Suppressor macrophage (primary cell): ENCODE data around the gene VTI1A.
A peak's percentile ranks its signal among the peaks of the same experiment; 100 is the strongest.
"Not testable (repeated sequence)": the region's sequence is repeated elsewhere in the genome, so short reads cannot be mapped to it uniquely, and the experiment has no call there.

Source experiments
- DNase-seq, 4 experiments: peaks; one replicate each; pipeline ENCODE4 v3.0.0-alpha.2; 2020 to 2022

The VTI1A gene

DNA sequence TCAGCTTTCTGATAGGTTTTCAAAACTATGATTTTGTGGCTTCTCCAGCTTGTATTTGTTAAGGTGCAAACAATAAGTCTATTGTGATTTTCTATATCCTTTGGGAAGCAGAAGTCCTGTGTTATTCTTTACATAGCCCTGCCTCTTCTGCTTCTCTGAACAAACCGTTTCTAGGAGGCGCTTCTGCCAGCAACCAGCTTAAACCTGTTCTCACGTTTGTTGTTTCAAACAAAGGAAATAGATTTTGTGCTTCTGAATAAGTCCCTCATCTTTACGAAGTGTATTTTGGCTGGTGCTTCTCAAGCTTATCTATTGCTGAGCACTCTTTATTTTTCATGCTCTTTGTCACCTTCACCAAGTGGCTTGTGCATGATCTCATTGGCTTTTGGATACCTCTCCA, 61.0 kb downstream of the VTI1A start:
- DNase-seq, result no peak

DNA sequence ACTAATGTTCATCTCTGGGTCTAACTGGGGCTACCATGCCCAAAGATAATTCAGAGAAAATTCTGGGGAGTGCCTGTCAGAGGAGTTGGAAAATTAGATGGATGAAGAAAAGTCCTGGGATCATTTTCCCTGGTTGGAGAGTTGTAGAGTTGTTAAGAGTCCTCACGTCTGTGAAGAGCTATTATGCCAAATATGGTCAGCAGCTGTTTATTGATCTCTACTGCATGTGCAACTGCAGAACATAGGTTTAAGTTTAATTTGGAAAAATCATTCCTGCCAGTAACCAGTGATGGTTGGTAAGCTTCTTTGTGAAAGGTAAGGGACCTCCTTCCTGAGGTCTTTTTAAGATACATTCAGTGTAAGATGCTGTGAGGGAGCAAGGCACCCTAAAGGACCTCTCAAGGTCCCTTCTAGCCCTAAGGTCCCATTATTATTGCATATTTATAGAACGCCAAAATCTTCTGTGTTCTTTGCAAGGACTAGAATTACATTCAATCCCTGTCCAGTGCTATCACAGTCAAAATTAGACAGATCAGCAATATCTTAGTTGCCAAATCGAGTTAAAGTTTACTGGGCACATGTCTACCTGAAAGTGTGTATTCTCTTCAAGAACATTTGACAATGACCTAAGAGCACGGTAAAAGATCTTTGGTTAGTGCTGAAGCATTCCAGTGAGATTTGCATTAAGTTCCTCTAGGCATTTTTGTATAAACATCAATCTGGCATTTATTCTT, 62.7 kb downstream of the VTI1A start:
- DNase-seq, result no peak

DNA sequence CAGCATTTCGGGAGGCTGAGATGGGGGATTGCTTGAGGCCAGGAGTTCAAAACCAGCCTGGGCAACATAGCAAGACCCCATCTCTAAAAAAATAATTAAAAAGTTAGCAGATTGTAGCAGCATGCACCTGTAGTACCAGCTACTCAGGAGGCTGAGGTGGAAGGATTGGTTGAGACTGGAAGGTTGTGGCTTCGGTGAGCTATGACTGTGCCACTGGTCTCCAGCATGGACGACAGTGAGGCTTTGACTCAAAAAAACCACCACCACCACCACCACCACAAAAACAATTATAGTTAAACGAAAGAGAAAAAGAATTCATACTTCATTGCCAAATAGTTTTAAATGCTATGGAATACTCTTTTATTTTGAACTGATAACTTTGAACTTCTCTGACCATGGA, 63.4 kb downstream of the VTI1A start:
- DNase-seq, result no peak

DNA sequence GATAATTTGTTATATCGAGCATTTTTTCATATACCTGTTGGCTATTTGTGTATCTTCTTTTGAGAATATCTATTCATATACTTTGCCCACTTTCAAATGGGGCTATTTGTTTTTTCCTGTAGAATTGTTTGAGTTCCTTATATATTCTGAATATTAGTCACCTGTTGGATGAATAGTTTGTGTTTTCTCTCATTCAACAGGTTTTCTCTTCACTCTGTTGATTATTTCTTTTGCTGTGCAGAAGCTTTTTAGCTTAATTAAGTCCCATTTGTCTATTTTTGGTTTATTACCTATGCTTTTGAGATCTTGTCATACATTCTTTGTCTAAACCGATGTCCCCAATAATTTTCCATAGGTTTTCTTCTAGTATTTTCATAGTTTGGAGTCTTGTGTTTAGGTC, 65.3 kb downstream of the VTI1A start:
- DNase-seq, result no peak

DNA sequence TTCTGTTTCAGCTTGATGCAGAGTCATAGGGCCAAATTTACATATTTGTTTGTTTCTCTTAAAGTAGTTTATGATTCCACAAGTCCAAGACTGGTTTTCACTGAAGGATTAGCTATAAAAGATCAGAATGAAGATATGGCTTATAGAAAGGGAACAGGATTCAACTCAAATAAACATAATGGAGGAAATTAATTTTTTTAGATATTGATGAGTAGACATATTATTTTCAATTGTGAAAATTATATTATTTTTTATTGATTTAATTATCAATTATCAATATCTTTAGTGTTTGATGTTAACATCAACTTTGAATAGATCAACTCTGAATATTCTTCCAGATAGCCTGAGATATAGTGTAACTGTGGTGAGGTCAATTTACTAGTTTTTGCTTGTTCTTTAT, 68.1 kb downstream of the VTI1A start:
- no peak for DNase-seq

DNA sequence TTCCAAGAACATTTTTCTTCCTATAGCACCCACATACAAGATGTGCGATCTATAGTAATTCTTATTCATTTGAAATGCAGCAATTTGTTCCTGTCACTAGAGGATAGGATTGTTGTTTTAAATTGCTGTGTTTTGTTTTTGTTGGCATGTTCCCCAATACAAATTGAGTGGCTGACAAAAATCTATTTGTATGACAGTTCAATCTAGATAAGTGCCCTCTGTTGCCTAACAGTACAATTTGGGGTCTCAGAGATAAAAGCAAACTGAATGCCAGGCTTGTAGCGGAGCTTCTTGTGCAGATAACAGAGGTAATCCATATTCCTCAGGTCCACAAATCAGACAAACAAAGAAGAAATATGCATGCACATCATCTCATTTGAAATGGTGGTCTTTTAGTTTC, 68.8 kb downstream of the VTI1A start:
- no peak for DNase-seq

DNA sequence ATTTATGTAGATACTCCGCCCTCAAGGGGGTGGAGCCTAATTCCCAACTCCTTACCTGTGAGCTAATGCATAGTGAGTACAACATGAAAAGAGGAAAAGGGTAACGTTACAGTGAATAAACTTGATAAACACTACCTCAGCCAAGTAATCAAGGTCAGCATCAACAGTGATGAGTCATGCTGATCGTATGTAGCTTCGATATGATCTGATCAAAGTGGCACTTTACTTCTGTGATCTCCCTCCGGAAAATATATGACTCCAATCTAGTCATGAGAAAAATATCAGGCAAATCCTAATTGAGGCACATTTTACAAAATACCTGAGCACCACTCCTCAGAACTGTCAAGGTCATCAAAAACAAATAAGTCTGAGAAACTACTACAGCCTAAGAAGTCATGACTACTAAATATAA, 70.4 kb downstream of the VTI1A start:
- no peak for DNase-seq

DNA sequence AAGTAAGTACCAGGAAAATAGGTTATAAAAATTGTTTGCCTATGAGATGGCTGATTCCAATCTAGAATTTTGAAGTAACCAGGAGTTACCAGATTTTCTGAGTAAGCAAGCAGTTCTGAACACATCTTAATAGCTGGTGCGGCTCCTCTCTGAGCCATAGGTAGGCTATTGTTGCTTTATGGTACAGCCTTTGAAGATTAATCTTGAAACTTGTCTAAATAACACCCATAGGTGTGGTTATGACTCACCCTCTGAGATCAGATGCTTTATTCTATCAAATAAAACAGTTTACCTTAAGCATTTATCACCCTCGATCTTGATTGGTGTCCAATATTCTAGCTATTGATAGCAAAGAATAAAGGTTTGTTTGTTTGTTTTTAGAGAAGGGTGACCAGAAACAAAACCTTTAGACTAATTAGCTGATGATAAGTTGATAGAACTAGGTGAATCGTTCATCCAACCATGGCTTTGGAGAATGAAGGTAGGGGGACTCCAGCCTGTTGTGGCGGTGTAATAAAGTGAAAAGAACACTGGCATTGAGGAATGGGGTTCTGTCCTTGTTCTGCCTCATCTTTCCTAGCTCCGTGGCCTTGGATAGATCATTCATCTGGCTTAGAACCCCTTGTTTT, 72.2 kb downstream of the VTI1A start:
- no peak for DNase-seq

DNA sequence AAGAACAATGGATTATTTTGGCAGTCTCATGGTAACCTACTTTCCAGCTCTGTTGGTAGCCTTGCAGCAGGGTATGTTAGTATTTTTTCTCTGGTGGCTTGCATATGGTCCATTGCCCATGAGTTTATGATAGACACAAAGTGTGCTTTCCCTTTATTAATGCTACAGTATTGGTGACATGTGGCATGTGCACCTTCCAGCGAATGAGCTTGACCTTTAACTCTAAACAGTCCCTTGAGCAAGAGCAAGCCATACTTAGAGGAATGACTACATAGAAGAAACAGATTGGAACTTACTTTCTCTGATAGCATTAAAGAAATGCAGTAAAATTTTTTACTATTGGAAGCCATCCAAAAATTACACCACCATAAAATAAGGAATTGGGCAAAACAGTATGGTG, 73.9 kb downstream of the VTI1A start:
- DNase-seq, result peak in 1 of 4 experiments; percentile 3

DNA sequence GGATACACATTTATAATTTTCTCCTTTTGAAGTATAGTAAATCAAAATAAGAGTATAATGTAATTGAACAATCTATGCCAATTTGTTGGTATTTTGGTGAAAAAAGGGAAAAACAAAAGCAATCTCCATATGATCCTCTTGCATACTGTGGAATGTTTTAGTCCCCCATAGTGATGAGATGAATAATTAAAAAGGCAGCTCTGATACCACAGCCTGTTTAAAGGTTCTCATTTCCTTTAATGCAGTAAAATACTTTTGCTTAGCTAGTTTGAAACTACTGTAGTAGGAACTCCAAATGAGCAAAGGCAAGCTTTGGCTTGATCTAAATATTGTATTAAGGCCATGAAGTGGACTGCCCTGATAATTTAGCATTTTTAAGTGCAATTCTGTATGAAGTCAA, 77.6 kb downstream of the VTI1A start:
- DNase-seq, result no peak

DNA sequence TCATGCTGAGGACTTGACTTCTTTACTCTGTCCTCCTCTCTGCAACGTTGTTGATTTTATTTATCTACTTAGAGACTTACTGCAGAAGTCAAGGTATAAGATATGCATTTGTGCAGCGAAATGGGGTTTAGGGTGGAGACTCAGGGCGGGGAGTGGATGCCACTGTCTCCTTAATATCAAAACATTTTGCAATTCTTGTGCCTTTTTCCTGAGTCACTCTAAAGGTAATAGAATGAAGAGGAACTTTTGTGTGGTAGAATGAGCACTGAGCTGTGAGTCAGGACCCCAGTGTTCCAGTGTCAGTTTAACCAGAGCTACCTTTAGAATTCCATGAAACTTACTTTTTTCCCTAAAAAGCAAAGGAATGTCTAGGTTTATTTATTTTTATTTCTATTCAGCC, 78.2 kb downstream of the VTI1A start:
- DNase-seq, result no peak

DNA sequence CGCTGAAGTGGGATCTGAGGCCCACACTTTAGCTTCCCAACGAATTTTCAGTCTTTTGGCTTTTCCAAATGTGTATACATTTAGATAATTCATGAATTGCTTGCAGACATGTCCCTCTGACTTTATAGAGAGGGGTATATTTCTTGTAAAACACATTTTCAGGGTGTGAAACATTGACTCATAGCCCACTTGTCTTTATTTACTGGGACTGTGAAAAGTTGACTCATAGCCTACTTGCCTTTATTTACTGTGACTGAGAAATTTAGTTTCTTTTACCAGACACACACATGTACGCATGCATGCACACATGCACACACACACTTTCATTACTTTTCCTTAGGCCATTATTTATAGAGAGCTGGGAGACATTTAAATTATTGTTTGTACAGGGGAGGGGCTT, 79.1 kb downstream of the VTI1A start:
- no peak for DNase-seq

DNA sequence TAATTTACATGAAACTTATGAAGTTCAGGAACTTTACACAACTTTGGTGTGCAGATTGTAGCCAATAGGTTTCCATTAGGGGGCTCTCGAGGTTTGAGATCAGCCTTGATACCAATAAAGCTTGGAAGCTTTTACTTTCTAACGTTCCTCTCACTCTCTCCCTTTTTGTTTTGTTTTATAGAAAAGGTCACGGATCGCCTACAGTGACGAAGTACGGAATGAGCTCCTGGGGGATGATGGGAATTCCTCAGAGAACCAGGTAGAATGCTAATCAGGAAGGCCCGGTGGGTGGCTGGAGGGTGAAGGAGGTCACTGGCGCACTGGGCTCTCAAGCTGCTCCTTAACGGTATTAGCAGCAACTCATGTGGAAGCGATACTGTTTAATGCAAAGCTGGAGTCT, 79.9 kb downstream of the VTI1A start:
- DNase-seq, result no peak

DNA sequence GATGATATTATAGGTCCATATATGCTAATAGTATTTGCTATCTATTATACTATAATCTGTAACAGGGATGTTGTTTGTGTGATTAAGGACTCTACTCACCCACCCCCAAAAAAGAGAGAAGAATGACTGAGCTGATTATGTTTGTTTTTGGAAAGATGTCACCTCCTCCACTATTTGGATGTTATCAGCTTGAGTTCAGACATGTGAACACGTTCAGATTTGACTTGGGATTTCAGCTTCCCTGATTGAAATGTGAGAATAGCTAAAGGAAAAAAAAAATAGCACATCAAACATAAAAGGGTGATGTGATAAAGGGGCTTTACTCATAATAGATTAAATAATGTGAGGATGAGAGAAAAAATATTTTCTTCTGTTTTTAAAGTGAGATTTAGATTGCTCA, 81.2 kb downstream of the VTI1A start:
- DNase-seq, result no peak

DNA sequence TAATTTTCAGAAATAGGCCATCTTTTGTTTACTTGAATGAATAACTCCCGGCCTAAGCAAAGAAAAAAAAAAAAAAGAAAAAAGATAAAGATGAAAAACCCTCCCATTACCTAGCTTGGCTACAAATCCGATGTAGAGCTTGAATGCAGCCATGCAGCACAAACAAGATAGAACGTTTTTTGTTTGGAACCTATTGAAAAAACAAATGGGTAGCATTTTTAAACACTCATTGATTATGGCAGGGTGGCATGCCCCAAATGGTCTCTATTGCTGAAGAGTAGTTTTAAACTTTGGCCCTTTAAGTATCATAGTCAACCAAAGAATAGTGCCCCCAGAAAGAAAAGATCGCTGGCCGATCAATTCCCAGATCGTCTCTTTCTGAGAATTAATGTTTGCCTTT, 84.4 kb downstream of the VTI1A start:
- DNase-seq, result no peak

DNA sequence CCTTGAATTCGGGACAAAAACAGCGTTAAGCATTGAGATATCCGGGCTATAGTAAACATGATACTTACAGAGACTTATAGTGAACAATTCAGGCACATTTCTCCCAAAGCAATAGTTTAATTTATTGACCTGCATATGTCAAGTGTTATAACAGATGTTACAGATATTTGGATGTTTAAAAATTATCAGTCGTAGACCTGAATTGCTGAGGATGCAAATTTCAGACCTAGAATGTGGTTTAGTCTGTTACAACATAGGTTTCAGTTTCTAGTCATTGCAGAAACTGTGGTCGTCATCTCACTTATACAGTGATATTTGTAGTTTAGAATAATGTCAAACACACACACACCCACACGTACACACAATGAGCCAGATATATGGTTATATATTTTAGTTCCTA, 85.2 kb downstream of the VTI1A start:
- peak; percentile 9 to 73 (median 39) for DNase-seq

DNA sequence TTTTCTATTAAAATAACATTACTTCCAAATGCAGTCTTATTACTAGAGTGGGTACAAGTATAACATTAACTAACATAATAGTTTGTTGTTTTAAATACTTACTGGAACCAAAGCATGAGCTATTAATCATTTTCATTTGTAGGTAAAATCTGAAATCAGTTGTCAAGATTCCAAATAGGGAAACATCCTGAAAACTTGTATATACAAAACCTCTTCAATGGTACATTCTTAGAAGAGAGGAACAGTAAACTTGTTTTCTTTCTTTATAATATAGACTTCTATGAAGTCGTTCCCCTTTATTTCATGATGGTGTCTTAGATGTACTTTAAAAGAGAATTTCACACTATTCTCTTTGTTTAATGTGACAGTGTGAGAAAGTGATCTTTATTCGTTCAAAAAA, 85.9 kb downstream of the VTI1A start:
- no peak for DNase-seq

DNA sequence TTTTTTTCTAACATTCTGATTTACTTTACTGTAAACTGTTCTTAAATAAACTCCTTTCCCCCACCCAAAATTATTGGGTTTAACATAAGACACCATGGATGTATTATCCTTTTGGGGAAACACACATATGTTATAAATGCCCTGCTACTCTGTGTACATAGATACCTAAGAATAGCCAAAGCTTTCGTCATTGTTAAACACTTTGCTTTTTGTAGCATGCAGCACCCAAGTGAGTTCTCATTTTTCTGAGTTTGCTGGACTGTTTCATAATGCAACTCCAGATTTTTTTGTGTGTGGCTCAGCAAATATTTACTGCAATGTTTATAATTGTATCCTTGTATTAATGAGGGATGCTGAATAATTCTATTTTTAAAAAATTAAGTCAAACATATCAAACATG, 86.9 kb downstream of the VTI1A start:
- peak in 3 of 4 experiments; percentile 16 to 55 (median 42) for DNase-seq

DNA sequence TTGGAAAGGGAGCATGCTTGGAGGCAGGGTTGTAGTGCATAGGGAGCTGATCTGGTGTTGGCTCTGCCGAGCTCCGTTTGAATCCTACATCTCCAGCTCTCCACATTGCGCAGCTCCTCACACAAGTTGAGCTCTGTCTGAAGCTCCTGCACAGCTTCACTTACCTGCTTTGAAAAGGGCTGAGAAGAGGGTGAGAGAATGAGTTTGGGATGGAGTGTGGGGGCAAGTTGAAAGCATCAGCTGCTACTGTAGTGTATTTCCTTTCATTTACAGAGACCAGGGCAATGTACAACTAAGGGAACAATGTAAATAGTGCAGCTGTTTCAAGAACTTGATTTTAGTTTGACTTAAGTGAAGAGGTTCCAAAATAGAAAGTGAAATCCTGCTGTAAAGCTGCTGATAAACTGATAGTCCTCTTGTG, 88.5 kb downstream of the VTI1A start:
- no peak for DNase-seq

DNA sequence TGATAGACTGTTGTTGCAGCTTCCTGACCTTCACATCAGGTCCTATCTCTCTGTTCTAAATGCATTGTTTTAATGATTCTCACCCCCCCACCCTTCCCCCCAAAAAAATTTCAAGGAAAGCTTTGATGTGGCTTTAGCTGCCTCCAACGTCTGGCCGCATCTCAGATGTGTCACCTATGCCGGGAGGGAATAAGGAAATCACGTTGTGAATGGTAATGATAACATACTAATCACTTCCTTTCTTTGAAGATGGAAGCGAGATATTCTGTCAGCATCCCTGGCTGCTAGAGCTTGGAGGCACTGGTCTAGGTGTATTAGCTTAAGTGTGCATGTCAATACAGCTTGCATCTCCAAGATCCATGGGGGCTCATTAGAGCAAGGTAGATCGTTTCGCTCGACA, 89.6 kb downstream of the VTI1A start:
- no peak for DNase-seq

DNA sequence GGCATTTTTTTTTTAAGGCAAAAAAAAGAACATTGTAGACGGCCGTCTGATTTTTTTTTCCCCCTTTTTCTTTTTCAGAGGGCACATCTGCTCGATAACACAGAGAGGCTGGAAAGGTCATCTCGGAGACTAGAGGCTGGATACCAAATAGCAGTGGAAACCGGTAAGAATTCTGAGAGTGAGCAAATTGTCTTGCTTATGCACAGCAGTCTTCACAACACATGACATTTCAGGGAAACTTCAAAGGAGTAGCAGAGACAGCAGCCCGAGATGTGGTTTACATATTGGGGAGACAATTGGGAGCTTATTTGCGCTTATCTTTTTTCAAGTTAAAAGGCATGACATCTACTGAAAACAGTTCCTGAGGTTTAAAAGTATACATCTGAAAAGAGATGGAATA, 91.2 kb downstream of the VTI1A start:
- DNase-seq, result no peak

DNA sequence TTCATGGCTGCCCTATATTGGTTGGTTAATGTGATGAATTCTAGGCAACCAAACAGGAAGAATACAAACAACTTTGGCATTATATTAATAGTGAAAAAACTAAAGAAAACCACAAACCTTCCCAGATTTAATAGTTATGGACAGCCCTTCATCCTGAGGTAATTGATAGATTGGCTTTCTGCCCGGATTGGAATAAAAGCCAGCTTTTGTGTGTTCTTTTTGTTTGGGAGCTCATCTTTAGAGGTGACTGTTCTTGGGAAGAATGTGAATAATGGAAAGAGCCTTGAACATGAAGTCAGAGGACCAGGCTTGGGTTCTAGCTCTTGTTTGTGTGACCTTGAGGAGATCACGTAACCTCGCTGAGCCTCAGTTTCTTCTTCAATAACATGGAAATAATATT, 92.3 kb downstream of the VTI1A start:
- DNase-seq, result no peak

DNA sequence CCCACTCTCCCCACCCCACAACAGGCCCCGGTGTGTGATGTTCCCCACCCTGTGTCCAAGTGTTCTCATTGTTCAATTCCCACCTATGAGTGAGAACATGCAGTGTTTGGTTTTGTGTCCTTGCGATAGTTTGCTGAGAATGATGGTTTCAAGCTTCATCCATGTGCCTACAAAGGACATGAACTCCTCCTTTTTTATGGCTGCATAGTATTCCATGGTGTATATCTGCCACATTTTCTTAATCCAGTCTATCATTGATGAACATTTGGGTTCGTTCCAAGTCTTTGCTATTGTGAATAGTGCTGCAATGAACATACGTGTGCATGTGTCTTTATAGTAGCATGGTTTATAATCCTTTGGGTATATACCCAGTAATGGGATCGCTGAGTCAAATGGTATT, 95.8 kb downstream of the VTI1A start:
- DNase-seq, result not testable (repeated sequence)

DNA sequence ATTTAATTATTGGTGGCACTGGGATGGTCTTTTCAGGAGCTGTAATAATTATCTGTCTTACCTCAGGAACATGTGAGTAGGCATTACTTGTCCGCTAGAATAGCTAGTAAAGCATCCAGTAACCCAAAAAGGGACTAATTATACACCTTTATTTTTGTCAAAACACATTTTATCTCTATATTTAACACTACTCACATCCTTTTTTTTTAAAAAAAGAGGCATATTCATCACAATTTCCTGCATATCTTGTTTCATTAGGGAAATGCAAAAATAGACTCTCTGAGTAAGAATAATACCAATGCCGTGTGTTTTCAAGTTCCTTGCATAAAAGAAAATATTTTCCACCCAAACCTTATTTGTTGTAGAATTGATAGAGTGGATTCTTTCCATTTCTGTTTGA, 99.5 kb downstream of the VTI1A start:
- DNase-seq, result peak in 1 of 4 experiments; percentile 16
